GM12873 (cell line): ENCODE measurements around the gene PCDHA6.

ENCODE experiments used
- CTCF ChIP-seq: IDR thresholded peaks from 2 replicates; pipeline ENCODE4 v1.5.1; 2012; ENCODE audit warnings: low read depth, mild to moderate bottlenecking, moderate library complexity, low read length, control low read depth; ENCODE audit not compliant: insufficient read depth; ENCODE audit errors: missing control alignments

Gene PCDHA6

GRCh38 chr5:140800816-140801493 lies 26.8 kb upstream of the PCDHA6 start, which contains the start of gene PCDHA3:
TSS of gene PCDHA3 (plus strand) at chr5:140801057.
- TF ChIP-seq CTCF: peak; percentile 14

- TF ChIP-seq CTCF: no peak
These were observed 26.3 kb upstream of the PCDHA6 start for GRCh38 chr5:140801494-140801841.

- no peak for TF ChIP-seq CTCF
These were observed 24.9 kb upstream of the PCDHA6 start for GRCh38 chr5:140802781-140803271.

- peak; percentile 57 for TF ChIP-seq CTCF
These were observed 20.7 kb upstream of the PCDHA6 start, which contains the start of gene PCDHA4 for GRCh38 chr5:140806834-140807775. TSS of gene PCDHA4 (plus strand) at chr5:140807068.

GRCh38 chr5:140808889-140809291 lies 18.9 kb upstream of the PCDHA6 start:
- TF ChIP-seq CTCF: no peak

- peak; percentile 26 for TF ChIP-seq CTCF
These were observed 6.1 kb upstream of the PCDHA6 start, which contains the start of gene PCDHA5 for GRCh38 chr5:140821375-140822280. TSS of gene PCDHA5 (plus strand) at chr5:140821613.
